K562 (cell line): Measurements from ENCODE around the gene CBX2. TPM values are rescaled to one million over a fixed set of nuclear protein-coding genes. Genes with fewer than 3 reads are reported as not detected.

Source experiments
- CBX3 ChIP-seq, 2 experiments: IDR thresholded peaks; 1 replicate in 1 of 2; 2 replicates in 1 of 2; pipeline ENCODE4 v1.6.1; 2012; ENCODE audit warnings: inconsistent platforms in 2 of 2, low read length in 2 of 2, borderline replicate concordance in 1 of 2, control low read depth in 1 of 2
- HDAC8 ChIP-seq: fragments of 450-650 bp; IDR thresholded peaks from 2 replicates; pipeline ENCODE4 v1.6.1; 2016; ENCODE audit warnings: mild to moderate bottlenecking, missing genetic modification characterization, moderate library complexity, missing compliant biosample characterization
- NFYB ChIP-seq: IDR thresholded peaks from 2 replicates; pipeline ENCODE4 v1.6.1; 2011; ENCODE audit warnings: mild to moderate bottlenecking, moderate library complexity; ENCODE audit not compliant: insufficient read length; ENCODE audit errors: extremely low read depth
- PML ChIP-seq: IDR thresholded peaks from 2 replicates; pipeline ENCODE4 v1.6.1; 2012; ENCODE audit warnings: low read length, inconsistent platforms
- REST ChIP-seq, 2 experiments: fragments of 450-650 bp; formaldehyde crosslinking in 1 of 2; IDR thresholded peaks; 2 replicates each; pipeline versions ENCODE4 v1.4.0 to v1.6.1; 2014 to 2020; ENCODE audit warnings: mild to moderate bottlenecking in 2 of 2, borderline replicate concordance in 1 of 2, low read depth in 1 of 2
- SIX5 ChIP-seq, 2 experiments: IDR thresholded peaks; 2 replicates each; pipeline ENCODE4 v1.6.1; 2011; ENCODE audit warnings: low read length in 2 of 2, borderline replicate concordance in 1 of 2, low read depth in 1 of 2, mild to moderate bottlenecking in 1 of 2, moderate library complexity in 1 of 2; ENCODE audit not compliant: insufficient read depth in 1 of 2
- STAT5B ChIP-seq: fragments of 250-450 bp; sonication (Bioruptor Pico); IDR thresholded peaks from 2 replicates; pipeline ENCODE4 v1.8.0; 2021; ENCODE audit warnings: mild to moderate bottlenecking, inconsistent platforms
- TEAD1 ChIP-seq, 2 experiments: fragments of 450-650 bp in 1 of 2; sonication (generic) in 1 of 2; formaldehyde crosslinking; IDR thresholded peaks; 2 replicates each; pipeline versions ENCODE4 v1.4.0 to v1.8.0; 2020 to 2022; ENCODE audit warnings: mild to moderate bottlenecking in 2 of 2, missing genetic modification reagents in 1 of 2
- THAP12 ChIP-seq: fragments of 250-450 bp; sonication (Bioruptor Pico); IDR thresholded peaks from 2 replicates; pipeline ENCODE4 v1.9.0; 2021; ENCODE audit warnings: mild to moderate bottlenecking, inconsistent platforms
- XRCC5 ChIP-seq: fragments of 200-400 bp; formaldehyde crosslinking; IDR thresholded peaks from 2 replicates; pipeline ENCODE4 v1.6.1; 2017; ENCODE audit warnings: low read depth, mild to moderate bottlenecking, low read length
- ZNF274 ChIP-seq: IDR thresholded peaks from 2 replicates; pipeline ENCODE4 v1.6.1; 2011; ENCODE audit warnings: low read depth, mild to moderate bottlenecking, low read length, moderate library complexity, borderline replicate concordance
- ZNF395 ChIP-seq: fragments of 200-800 bp; sonication (Bioruptor generic); IDR thresholded peaks from 2 replicates; pipeline ENCODE4 v1.6.1; 2017; ENCODE audit warnings: missing genetic modification characterization, missing compliant biosample characterization
- ZNF589 ChIP-seq: fragments of 200-800 bp; sonication (Bioruptor generic); IDR thresholded peaks from 2 replicates; pipeline ENCODE4 v1.6.1; 2016; ENCODE audit warnings: low read depth, missing genetic modification characterization, missing compliant biosample characterization
- polyA plus RNA-seq, 8 experiments: library from polyadenylated mRNA; depleted of rRNA in 4 of 8; stranded (reverse) in 5 of 8; unstranded in 3 of 8; fragments of >200 nt; fragmentation: Nextera tagmentation in 2 of 8; fragmentation: Illumina TruSeq in 1 of 8; extraction: Ambion mirVana in 2 of 8; extraction: Trizol in 1 of 8; gene quantifications; 2 replicates each; pipeline versions ENCODE4 v1.2.1 to v1.2.3, GENCODE V29; 2011 to 2014; ENCODE audit warnings: inconsistent platforms in 1 of 8, missing spikeins in 1 of 8
- total RNA-seq, 7 experiments: library from RNA; depleted of rRNA in 6 of 7; stranded (reverse); fragments of >200 nt in 6 of 7; fragmentation: Illumina TruSeq in 2 of 7; extraction: Trizol in 2 of 7; gene quantifications; 2 replicates each; pipeline versions ENCODE4 v1.2.1 to v1.2.3, GENCODE V29; 2011 to 2021; ENCODE audit warnings: low replicate concordance in 1 of 7

The CBX2 gene
- total and polyA plus RNA-seq, 9 of the 15 experiments (the other 6 are each of a cell fraction or from before 2014, with no cell fraction given): 0.66 to 26.9 (median 13.9) TPM

- TF ChIP-seq ZNF395 (CRISPR knock-in tag) (peak; percentile 78), PML (no peak), ZNF274 (no peak), CBX3 (IDR thresholded peaks at IDR 0.05; ENCODE audit: borderline replicate concordance in 1 of 2, low read length in 2 of 2) (no peak), THAP12 (CRISPR knock-in tag) (no peak), XRCC5 (no peak), ZNF589 (CRISPR knock-in tag) (no peak), TEAD1 (CRISPR knock-in tag; IDR thresholded peaks at IDR 0.05) (0 out of 4 replicates have a peak, but pooled peaks of 1 of the 2 experiments have one; percentile 31), STAT5B (no peak), NFYB (peak; percentile 81), HDAC8 (tag) (no peak), SIX5 (IDR thresholded peaks at IDR 0.05; ENCODE audit: borderline replicate concordance in 1 of 2, insufficient read depth in 1 of 2, low read depth in 1 of 2, low read length in 2 of 2) (peak; percentile 87 to 91), REST (IDR thresholded peaks at IDR 0.05; ENCODE audit: borderline replicate concordance) (peak; percentile 73), REST (CRISPR knock-in tag; IDR thresholded peaks at IDR 0.05; ENCODE audit: low read depth) (no peak)
These were observed 49.6 kb upstream of the CBX2 start (continued) for GRCh38 chr17:79728169-79728907.
